Measurements from ENCODE around the gene CDC25B. TPM values are rescaled to one million over a fixed set of nuclear protein-coding genes. Genes with fewer than 3 reads are reported as not detected.
"Not testable (repeated sequence)": the region's sequence is repeated elsewhere in the genome, so short reads cannot be mapped to it uniquely, and the experiment has no call there.

Gene CDC25B
- total RNA-seq, 2 donors from 2014 or later, result 8.7 to 25.6 TPM

DNA sequence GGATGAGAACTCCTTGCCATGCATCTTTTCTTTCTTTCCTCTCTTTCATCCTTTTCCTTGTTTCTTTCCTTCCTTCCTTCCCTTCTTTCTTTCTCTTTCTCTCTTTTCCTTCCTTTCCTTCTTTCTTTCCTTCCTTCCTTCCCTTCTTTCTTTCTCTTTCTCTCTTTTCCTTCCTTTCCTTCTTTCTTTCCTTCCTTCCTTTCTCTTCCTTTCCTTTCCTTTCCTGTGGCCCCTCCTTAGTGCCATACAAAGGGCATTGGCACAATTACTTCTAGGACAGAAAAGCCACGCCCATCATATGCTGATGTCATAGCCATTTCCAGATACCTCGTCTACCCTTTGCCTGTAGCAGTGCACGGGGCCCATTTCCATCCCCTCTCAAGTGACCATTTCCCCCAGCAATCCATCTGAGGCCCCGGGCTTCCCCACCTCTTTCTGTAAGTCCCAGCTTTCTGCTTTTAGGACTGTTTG, 7.4 kb upstream of the CDC25B start:
- TF ChIP-seq POLR2A (IDR thresholded peaks at IDR 0.05), result no peak
- TF ChIP-seq, protein P1, sequence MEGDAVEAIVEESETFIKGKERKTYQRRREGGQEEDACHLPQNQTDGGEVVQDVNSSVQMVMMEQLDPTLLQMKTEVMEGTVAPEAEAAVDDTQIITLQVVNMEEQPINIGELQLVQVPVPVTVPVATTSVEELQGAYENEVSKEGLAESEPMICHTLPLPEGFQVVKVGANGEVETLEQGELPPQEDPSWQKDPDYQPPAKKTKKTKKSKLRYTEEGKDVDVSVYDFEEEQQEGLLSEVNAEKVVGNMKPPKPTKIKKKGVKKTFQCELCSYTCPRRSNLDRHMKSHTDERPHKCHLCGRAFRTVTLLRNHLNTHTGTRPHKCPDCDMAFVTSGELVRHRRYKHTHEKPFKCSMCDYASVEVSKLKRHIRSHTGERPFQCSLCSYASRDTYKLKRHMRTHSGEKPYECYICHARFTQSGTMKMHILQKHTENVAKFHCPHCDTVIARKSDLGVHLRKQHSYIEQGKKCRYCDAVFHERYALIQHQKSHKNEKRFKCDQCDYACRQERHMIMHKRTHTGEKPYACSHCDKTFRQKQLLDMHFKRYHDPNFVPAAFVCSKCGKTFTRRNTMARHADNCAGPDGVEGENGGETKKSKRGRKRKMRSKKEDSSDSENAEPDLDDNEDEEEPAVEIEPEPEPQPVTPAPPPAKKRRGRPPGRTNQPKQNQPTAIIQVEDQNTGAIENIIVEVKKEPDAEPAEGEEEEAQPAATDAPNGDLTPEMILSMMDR (IDR thresholded peaks at IDR 0.05), result no peak
- no peak for TF ChIP-seq POLR2AphosphoS5 (IDR thresholded peaks at IDR 0.05)

DNA sequence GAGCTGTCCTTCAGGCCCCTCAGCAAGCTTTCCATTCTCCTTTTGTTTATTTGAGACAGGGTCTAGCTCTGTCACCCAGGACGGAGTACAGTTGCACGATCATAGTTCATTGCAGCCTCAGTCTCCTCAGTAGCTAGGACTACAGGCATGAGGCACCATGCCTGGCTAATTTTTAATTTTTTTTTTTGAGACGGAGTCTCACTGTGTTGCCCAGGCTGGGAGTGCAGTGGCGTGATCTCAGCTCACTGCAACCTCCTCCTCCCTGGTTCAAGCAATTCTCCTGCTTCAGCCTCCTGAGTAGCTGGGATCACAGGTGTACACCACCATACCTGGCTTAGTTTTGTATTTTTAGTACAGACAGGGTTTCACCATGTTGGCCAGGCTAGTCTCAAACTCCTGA, 6.9 kb upstream of the CDC25B start:
- H3K27ac ChIP-seq; DNase-seq (ENCODE audit: low spot score); H3K9me3 ChIP-seq; H3K4me3 ChIP-seq; intact Hi-C loops (cut with DNase I); H3K36me3 ChIP-seq; H3K27me3 ChIP-seq (replicated peaks; ENCODE audit: insufficient read depth): not testable (repeated sequence)
- H3K4me1 ChIP-seq (replicated peaks), result peaks cover 13% of the 10 kb centered on the region
- 98% methylated on average over 4 of the region's 4 CpGs for WGBS

More for the DNA sequence above, 7.4 kb upstream of the CDC25B start:
- intact Hi-C loops (cut with DNase I), result no loop called here
- Histone ChIP-seq H3K4me1 (replicated peaks) (peaks cover 13% of the 10 kb centered on the region), H3K36me3 (no peaks in the 10 kb centered on the region), H3K27me3 (replicated peaks; ENCODE audit: insufficient read depth) (no peaks in the 10 kb centered on the region), H3K4me3 (no peak overlapping the region), H3K9me3 (no peaks in the 10 kb centered on the region), H3K27ac (no peak overlapping the region)
- 70% methylated on average over 4 of the region's 4 CpGs for WGBS
- DNase-seq (ENCODE audit: low spot score), result no peak

DNA sequence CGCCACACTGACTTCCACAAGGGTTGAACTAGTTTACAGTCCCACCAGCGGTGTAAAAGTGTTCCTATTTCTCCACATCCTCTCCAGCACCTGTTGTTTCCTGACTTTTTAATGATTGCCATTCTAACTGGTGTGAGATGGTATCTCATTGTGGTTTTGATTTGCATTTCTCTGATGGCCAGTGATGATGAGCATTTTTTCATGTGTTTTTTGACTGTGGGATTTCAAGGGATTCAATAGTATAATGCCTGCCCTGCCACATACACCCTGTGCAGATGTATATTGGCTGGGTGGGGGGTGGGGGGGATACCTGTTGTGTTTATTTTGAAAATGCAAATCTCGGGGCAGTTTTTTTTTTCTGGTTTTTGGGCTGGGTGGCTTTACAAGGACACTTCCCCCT, 1.9 kb upstream of the CDC25B start:
- H3K27ac ChIP-seq; H3K9me3 ChIP-seq; H3K36me3 ChIP-seq; H3K4me1 ChIP-seq (replicated peaks); H3K27me3 ChIP-seq (replicated peaks; ENCODE audit: insufficient read depth); H3K4me3 ChIP-seq; intact Hi-C loops (cut with DNase I); DNase-seq (ENCODE audit: low spot score): not testable (repeated sequence)
- 90% methylated on average over 3 of the region's 3 CpGs for WGBS

DNA sequence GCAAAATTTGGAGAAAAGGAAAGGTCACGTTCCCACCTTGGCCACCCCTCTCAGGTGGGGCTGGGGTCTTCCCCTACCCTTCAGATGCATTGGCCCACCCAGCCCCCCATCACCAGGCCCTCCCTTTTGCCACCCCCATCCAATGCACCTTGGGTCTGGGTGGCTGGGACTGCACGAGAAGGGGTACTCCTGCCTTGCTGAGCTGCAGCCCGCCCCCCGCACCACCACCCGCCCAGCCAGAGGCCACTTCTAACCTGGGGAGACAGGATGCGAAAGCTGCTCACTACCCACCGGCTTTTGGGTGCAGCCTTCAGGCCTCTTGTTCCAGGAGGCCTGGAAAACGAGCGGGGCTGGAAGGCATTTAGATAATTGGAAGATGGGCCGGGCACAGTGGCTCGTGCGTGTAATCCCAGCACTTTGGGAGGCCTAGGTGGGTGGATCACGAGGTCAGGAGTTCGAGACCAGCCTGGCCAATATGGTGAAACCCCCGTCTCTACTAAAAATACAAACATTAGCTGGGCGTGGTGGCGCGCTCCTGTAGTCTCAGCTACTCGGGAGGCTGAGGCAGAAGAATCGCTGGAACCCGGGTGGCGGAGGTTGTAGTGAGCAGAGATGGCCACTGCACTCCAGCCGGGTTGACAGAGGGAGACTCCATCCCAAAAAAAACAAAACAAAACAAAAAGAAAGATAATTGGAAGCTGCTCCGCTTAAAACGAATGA, 1.2 kb upstream of the CDC25B start:
- H3K9me3 ChIP-seq, result no peaks in the 10 kb centered on the region

DNA sequence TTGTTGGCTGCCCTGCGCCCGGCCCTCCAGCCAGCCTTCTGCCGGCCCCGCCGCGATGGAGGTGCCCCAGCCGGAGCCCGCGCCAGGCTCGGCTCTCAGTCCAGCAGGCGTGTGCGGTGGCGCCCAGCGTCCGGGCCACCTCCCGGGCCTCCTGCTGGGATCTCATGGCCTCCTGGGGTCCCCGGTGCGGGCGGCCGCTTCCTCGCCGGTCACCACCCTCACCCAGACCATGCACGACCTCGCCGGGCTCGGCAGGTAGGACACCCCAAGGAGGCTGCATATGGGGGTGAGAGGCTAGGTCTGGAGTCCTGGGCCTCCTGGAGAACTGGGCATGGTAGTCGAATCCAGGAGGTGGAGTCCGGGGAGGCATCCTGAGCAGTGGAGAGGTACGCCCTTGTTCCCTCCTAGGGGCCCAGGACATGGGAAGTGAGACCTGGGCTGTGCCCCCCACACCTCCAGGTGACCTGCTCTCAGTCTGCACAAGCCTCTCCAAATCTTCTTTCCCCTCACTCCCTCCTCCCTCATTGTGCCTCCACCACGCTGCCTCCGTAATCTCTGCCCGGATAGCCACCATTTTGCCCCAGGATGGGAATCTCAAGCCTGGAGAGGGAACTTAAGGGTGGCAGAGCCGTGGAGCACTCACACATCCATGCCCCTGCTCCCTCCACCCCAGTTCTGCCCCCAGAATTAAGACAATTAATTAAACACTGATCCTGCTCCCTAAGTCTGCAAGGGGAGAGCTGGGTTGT, 541 bp downstream of the CDC25B start:
- no peaks in the 10 kb centered on the region for H3K36me3 ChIP-seq
- no peak for TF ChIP-seq POLR2A (IDR thresholded peaks at IDR 0.05)
- TF ChIP-seq POLR2AphosphoS5 (IDR thresholded peaks at IDR 0.05), result no peak
- TF ChIP-seq, protein P1 (IDR thresholded peaks at IDR 0.05), result no peak
- intact Hi-C loops (cut with DNase I), result no loop called here
- H3K27me3 ChIP-seq (replicated peaks; ENCODE audit: insufficient read depth), result no peaks in the 10 kb centered on the region
- H3K4me1 ChIP-seq (replicated peaks), result no peaks in the 10 kb centered on the region
- H3K4me3 ChIP-seq, result peak overlapping the region; percentile 57 to 66
- no peaks in the 10 kb centered on the region for H3K9me3 ChIP-seq
- 44% methylated on average over 10 of the region's 33 CpGs for WGBS
- no peak for DNase-seq (ENCODE audit: low spot score)
- peak overlapping the region; percentile 91 to 96 for H3K27ac ChIP-seq

More for the DNA sequence above, 1.2 kb upstream of the CDC25B start:
- no peak for TF ChIP-seq POLR2AphosphoS5 (IDR thresholded peaks at IDR 0.05)
- TF ChIP-seq, protein P1 (IDR thresholded peaks at IDR 0.05), result no peak
- TF ChIP-seq POLR2A (IDR thresholded peaks at IDR 0.05), result no peak
- intact Hi-C loops (cut with DNase I), result no loop called here
- WGBS, result 80% methylated on average over 25 of the region's 25 CpGs
- no peak for DNase-seq (ENCODE audit: low spot score)
- no peaks in the 10 kb centered on the region for H3K4me1 ChIP-seq (replicated peaks)
- no peaks in the 10 kb centered on the region for H3K27me3 ChIP-seq (replicated peaks; ENCODE audit: insufficient read depth)
- H3K27ac ChIP-seq, result peak overlapping the region; percentile 91 to 96
- no peaks in the 10 kb centered on the region for H3K36me3 ChIP-seq
- H3K4me3 ChIP-seq, result peak overlapping the region; percentile 57 to 66

Measured in prostate gland (tissue), 2 donors.